NCI-H446 treated with DMSO at 0.1 percent for 48 hours (cell line): Measurements from ENCODE around the gene ANKS1A.
A peak's percentile ranks its signal among the peaks of the same experiment; 100 is the strongest.
"Not testable (repeated sequence)": the region's sequence is repeated elsewhere in the genome, so short reads cannot be mapped to it uniquely, and the experiment has no call there.

Source experiments
- DNase-seq: peaks from one replicate; lab custom pipeline; 2025; lab: John Stamatoyannopoulos, UW

Gene ANKS1A

GRCh38 chr6:34993213-34993612 lies 104.2 kb downstream of the ANKS1A start:
- DNase-seq: no peak

GRCh38 chr6:34994693-34995092 lies 105.6 kb downstream of the ANKS1A start:
- DNase-seq: no peak

GRCh38 chr6:34998417-34998816 lies 109.4 kb downstream of the ANKS1A start:
- DNase-seq: not testable (repeated sequence)

- DNase-seq: not testable (repeated sequence)
Observed at GRCh38 chr6:34999153-34999552, 110.1 kb downstream of the ANKS1A start.

GRCh38 chr6:34999962-35000361 lies 110.9 kb downstream of the ANKS1A start:
- not testable (repeated sequence) for DNase-seq

GRCh38 chr6:35001349-35001748 lies 112.3 kb downstream of the ANKS1A start:
- DNase-seq: not testable (repeated sequence)

- DNase-seq: not testable (repeated sequence)
Observed at GRCh38 chr6:35003886-35004530, 115.0 kb downstream of the ANKS1A start.

GRCh38 chr6:35007016-35007415 lies 118.0 kb downstream of the ANKS1A start:
- no peak for DNase-seq

- DNase-seq: no peak
Observed at GRCh38 chr6:35008858-35009257, 119.8 kb downstream of the ANKS1A start.

GRCh38 chr6:35011096-35012041 lies 122.3 kb downstream of the ANKS1A start:
- no peak for DNase-seq

- DNase-seq: no peak
Observed at GRCh38 chr6:35013701-35014100, 124.6 kb downstream of the ANKS1A start.

- no peak for DNase-seq
Observed at GRCh38 chr6:35014341-35014740, 125.3 kb downstream of the ANKS1A start.

GRCh38 chr6:35014786-35015185 lies 125.7 kb downstream of the ANKS1A start:
- DNase-seq: no peak

- no peak for DNase-seq
Observed at GRCh38 chr6:35015476-35015875, 126.4 kb downstream of the ANKS1A start.

GRCh38 chr6:35015996-35016395 lies 126.9 kb downstream of the ANKS1A start:
- DNase-seq: no peak

GRCh38 chr6:35016502-35017321 lies 127.7 kb downstream of the ANKS1A start:
- peak; percentile 24 for DNase-seq

GRCh38 chr6:35017411-35018181 lies 128.5 kb downstream of the ANKS1A start:
- DNase-seq: no peak

- DNase-seq: no peak
Observed at GRCh38 chr6:35018182-35018519, 129.1 kb downstream of the ANKS1A start.

- no peak for DNase-seq
Observed at GRCh38 chr6:35018746-35019145, 129.7 kb downstream of the ANKS1A start.

- DNase-seq: no peak
Observed at GRCh38 chr6:35019171-35019570, 130.1 kb downstream of the ANKS1A start.

GRCh38 chr6:35019831-35020230 lies 130.8 kb downstream of the ANKS1A start:
- DNase-seq: no peak

GRCh38 chr6:35021004-35021403 lies 131.9 kb downstream of the ANKS1A start:
- no peak for DNase-seq
